Effector CD4-positive, alpha-beta T cell (primary cell): Measurements from ENCODE around the gene TTC33.
"Not testable (repeated sequence)": the region's sequence is repeated elsewhere in the genome, so short reads cannot be mapped to it uniquely, and the experiment has no call there.

Experiments used
- DNase-seq: peaks from one replicate; pipeline ENCODE4 v3.0.0-alpha.2; 2020

Gene TTC33

GRCh38 chr5:40605295-40605958, 150.3 kb downstream of the TTC33 start:
- no peak for DNase-seq

GRCh38 chr5:40603378-40603777, 152.4 kb downstream of the TTC33 start:
- no peak for DNase-seq

- no peak for DNase-seq
These were observed 154.4 kb downstream of the TTC33 start for GRCh38 chr5:40601198-40601868.

- no peak for DNase-seq
These were observed 155.4 kb downstream of the TTC33 start for GRCh38 chr5:40600383-40600782.

GRCh38 chr5:40599676-40600075, 156.1 kb downstream of the TTC33 start:
- DNase-seq = no peak

GRCh38 chr5:40594811-40595210, 160.9 kb downstream of the TTC33 start:
- no peak for DNase-seq

- DNase-seq = not testable (repeated sequence)
These were observed 163.9 kb downstream of the TTC33 start for GRCh38 chr5:40591727-40592396.

- DNase-seq = no peak
These were observed 168.4 kb downstream of the TTC33 start for GRCh38 chr5:40587376-40587775.

- no peak for DNase-seq
These were observed 170.1 kb downstream of the TTC33 start for GRCh38 chr5:40585537-40586267.

- DNase-seq = no peak
These were observed 171.7 kb downstream of the TTC33 start for GRCh38 chr5:40584054-40584453.

- DNase-seq = no peak
These were observed 177.0 kb downstream of the TTC33 start for GRCh38 chr5:40578501-40579451.

- DNase-seq = no peak
These were observed 178.0 kb downstream of the TTC33 start for GRCh38 chr5:40577718-40578117.

GRCh38 chr5:40575921-40576320, 179.8 kb downstream of the TTC33 start:
- DNase-seq = no peak

- no peak for DNase-seq
These were observed 180.3 kb downstream of the TTC33 start for GRCh38 chr5:40575411-40575810.

GRCh38 chr5:40572937-40573336, 182.8 kb downstream of the TTC33 start:
- no peak for DNase-seq

GRCh38 chr5:40572391-40572790, 183.4 kb downstream of the TTC33 start:
- DNase-seq = no peak

- DNase-seq = no peak
These were observed 184.0 kb downstream of the TTC33 start for GRCh38 chr5:40571729-40572128.

GRCh38 chr5:40570408-40571129, 185.2 kb downstream of the TTC33 start:
- no peak for DNase-seq

- no peak for DNase-seq
These were observed 186.1 kb downstream of the TTC33 start for GRCh38 chr5:40569546-40570270.

- DNase-seq = no peak
These were observed 187.2 kb downstream of the TTC33 start for GRCh38 chr5:40568548-40568947.

- DNase-seq = not testable (repeated sequence)
These were observed 192.6 kb downstream of the TTC33 start for GRCh38 chr5:40563173-40563572.
